ENCODE measurements around the gene MATN1. TPM values are rescaled to one million over a fixed set of nuclear protein-coding genes. Genes with fewer than 3 reads are reported as not detected.

MATN1 gene
- polyA plus RNA-seq, 1 donor, result 1.1 TPM

GRCh38 chr1:30718636-30719405 is 4.6 kb downstream of the MATN1 start:
- DNase-seq (ENCODE audit: low read depth), result peak; percentile 90

GRCh38 chr1:30718091-30718635 is 5.2 kb downstream of the MATN1 start:
- peak; percentile 72 for DNase-seq (ENCODE audit: low read depth)

- no peak for DNase-seq (ENCODE audit: low read depth)
Observed at GRCh38 chr1:30716646-30717045, 6.7 kb downstream of the MATN1 start.

DNA sequence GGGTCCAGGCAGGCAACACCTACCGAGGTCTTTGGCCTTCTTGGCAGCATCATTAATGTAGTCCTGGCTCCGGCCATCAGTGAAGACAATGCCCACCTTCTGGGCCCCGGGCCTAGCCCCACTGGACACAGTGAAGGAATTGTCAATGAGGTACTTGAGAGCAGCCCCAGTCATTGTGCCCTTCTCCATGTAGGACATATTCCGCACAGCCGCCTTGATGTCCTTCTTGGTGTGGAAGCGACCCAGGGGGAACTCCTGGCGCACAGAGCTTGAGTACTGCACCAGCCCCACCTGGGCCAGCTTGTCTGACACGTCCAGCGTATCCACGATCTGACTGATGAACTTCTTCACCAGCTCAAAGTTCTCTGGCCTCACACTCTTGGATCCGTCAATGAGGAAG is 7.5 kb downstream of the MATN1 start:
- DNase-seq (ENCODE audit: low read depth), result no peak

- DNase-seq (ENCODE audit: low read depth), result no peak
Observed at GRCh38 chr1:30715216-30715615, 8.2 kb downstream of the MATN1 start.

- no peak for DNase-seq (ENCODE audit: low read depth)
Observed at GRCh38 chr1:30714536-30715090, 8.8 kb downstream of the MATN1 start.

GRCh38 chr1:30714025-30714424 is 9.4 kb downstream of the MATN1 start:
- DNase-seq (ENCODE audit: low read depth), result no peak

- no peak for DNase-seq (ENCODE audit: low read depth)
Observed at GRCh38 chr1:30713311-30713710, 10.1 kb downstream of the MATN1 start.

DNA sequence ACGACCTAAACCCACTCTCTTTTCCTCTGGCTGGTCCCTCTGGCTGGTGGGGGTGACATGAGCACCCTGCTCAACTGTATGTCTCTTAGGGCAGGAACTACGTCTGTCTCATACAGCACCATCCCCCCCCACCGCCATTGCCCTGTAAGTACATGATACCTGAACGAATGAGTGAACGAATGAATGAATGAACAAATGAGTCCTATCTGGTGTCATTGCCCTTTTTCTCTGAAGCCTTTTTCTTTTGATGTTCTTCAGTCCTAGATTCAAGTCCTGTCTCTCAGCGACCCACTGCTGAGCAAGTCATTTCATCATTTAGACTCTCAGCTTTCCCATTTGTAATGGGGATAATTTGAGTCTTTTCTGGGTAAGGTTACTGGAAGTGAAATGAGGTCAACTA is 10.8 kb downstream of the MATN1 start:
- DNase-seq (ENCODE audit: low read depth), result no peak

- no peak for DNase-seq (ENCODE audit: low read depth)
Observed at GRCh38 chr1:30710407-30710806, 13.0 kb downstream of the MATN1 start.

- no peak for DNase-seq (ENCODE audit: low read depth)
Observed at GRCh38 chr1:30708361-30708728, 15.0 kb downstream of the MATN1 start.

GRCh38 chr1:30707412-30708360 is 15.7 kb downstream of the MATN1 start:
- DNase-seq (ENCODE audit: low read depth), result no peak

DNA sequence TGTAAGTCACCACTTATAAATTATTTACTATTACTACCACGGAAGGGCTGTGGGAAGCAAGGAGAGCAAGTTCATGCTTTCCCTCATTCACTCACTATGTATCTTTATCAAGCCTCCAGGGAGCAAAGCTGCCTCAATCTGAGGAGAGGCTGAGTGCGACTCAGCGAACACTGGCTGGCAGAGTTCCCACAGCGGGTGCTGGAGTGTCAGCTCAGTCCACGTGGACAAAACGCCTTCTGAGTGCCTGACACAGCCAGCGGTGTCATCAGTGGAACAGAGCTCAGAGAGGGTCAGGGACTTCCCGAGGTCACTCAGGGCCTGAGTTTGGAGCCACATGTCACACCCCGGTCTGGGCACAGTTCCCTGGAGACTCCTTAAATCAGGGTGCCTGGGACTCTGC is 16.9 kb downstream of the MATN1 start:
- DNase-seq (ENCODE audit: low read depth), result no peak

GRCh38 chr1:30705698-30706097 is 17.7 kb downstream of the MATN1 start:
- DNase-seq (ENCODE audit: low read depth), result no peak

DNA sequence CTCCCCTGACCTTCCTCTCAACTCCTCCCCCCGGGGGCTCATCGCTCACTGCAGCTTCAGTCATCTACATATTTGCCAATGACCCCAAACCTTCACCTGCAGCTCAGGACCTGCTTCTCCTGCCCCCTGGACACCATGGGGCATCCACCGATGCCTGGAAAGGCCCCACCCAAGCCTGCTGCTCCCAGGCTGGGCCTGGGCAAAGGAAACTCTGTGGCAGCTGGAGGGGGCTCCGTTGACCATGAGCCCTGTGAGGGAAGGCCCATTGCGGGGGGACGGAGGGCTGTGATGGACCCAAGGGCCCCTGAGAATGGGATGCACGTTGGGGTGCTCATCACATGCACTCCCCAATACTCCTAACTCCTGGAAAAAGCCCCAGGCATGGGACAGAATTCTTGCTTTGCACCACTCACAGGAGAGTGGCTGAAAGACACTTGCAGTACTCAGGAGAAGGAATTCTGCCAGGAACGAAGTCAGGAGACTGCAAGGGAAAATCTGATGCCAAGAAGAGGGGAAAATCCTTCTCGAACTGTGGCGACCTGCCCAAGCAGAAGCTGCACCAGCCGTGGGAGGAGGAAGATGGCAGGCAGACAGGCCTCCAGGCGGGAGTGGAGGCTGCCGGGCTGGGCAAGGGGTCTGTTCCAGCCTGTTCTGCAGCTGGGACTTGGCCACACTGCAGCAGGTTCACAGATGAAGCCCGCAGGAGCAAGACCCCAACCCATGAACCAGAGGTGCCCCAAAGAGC is 18.4 kb downstream of the MATN1 start:
- DNase-seq (ENCODE audit: low read depth), result no peak

DNA sequence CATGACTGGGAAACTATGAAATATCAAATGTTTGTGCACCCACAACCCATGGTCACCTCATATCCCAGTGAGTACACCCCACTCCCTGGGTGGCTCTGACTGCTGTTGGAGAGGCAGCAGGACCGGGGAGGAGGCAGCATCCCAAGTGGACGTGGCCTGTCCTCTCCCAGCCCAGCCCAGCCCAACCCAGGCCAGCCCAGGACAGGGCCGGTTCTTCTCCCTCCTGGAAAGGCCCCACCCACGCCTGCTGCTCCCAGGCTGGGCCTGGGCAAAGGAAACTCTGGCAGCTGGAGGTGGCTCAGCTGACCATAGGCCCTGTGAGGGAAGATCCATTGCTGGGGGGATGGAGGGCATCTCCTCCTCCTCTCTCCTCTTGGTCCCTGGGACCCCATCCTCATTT is 19.1 kb downstream of the MATN1 start:
- DNase-seq (ENCODE audit: low read depth), result no peak

DNA sequence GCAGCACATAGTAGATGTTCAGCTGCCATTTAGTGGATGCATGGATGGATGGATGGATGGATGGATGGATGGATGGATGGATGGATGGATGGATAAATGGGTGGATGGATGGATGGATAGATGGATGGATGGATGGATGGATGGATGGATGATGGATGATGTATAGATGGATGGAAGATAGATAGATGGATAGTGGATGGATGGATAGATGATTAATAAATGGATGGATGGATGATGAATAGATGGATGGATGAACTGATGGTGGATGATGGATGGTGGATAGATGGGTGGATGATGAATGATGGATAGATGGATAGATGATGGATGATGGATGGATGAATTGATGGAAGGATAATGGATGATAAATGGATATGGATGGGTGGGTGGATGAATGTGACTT is 20.6 kb downstream of the MATN1 start:
- DNase-seq (ENCODE audit: low read depth), result no peak

DNA sequence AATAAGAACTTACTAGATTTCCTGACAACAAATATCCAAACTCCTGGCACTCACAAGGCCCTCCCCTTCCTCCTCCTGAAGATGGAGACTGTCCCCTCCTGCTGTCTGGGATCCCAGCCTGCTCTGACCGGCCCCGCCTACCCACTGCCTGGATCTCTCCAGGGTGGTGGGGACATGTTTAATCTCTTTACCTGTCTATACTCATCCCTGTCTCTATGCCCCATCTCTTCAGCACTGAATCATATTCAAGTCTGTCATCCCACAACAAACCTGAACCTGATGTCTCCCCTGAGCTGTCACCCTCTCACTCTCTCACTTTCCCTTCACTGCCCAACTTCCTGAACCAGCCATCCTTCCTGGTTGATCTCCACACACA is 22.1 kb downstream of the MATN1 start:
- DNase-seq (ENCODE audit: low read depth), result no peak

GRCh38 chr1:30700528-30701257 is 22.7 kb downstream of the MATN1 start:
- DNase-seq (ENCODE audit: low read depth), result no peak

DNA sequence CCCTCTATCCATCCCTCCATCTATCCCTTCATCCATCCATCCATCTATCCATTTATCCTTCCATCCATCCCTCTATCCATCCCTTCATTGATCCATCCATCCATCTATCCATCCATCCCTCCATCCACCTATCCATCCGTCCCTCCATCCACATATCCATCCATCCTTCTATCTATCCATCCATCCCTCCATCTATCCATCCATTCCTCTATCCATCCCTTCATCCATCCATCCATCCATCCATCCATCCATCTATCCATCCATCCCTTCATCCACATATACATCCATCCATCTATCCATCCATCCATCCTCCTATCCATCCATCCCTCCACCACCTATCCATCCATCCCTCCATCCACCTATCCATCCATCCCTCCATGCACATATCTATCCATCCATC is 23.6 kb downstream of the MATN1 start:
- no peak for DNase-seq (ENCODE audit: low read depth)

GRCh38 chr1:30698401-30698981 is 24.9 kb downstream of the MATN1 start:
- DNase-seq (ENCODE audit: low read depth), result no peak

All from forelimb muscle (tissue), 1 donor.